HG02571 (cell line): ENCODE results near the gene MED31.
"Not testable (repeated sequence)": the region's sequence is repeated elsewhere in the genome, so short reads cannot be mapped to it uniquely, and the experiment has no call there.

Experiments used
- ATAC-seq: cut with Tn5 transposase; IDR thresholded peaks from one replicate; pipeline ENCODE4 v1.9.1; 2021; ENCODE audit warnings: mild to moderate bottlenecking, moderate library complexity; ENCODE audit not compliant: unreplicated experiment

The MED31 gene

GRCh38 chr17:6632530-6632929, 18.9 kb downstream of the MED31 start:
- no peak for ATAC-seq

- no peak for ATAC-seq
Measured at GRCh38 chr17:6630390-6630789, 21.0 kb downstream of the MED31 start.

- ATAC-seq: no peak
Measured at GRCh38 chr17:6627019-6627418, 24.4 kb downstream of the MED31 start.

- no peak for ATAC-seq
Measured at GRCh38 chr17:6626616-6627015, 24.8 kb downstream of the MED31 start.

- no peak for ATAC-seq
Measured at GRCh38 chr17:6623941-6624340, 27.5 kb downstream of the MED31 start.

- no peak for ATAC-seq
Measured at GRCh38 chr17:6611231-6611630, 40.2 kb downstream of the MED31 start.

- ATAC-seq: no peak
Measured at GRCh38 chr17:6610011-6610410, 41.4 kb downstream of the MED31 start.

- no peak for ATAC-seq
Measured at GRCh38 chr17:6608321-6608720, 43.1 kb downstream of the MED31 start.

GRCh38 chr17:6605142-6605541, 46.3 kb downstream of the MED31 start:
- ATAC-seq: no peak

GRCh38 chr17:6603744-6604325, 47.6 kb downstream of the MED31 start:
- no peak for ATAC-seq

GRCh38 chr17:6602141-6602540, 49.3 kb downstream of the MED31 start:
- no peak for ATAC-seq

GRCh38 chr17:6599364-6599763, 52.0 kb downstream of the MED31 start:
- no peak for ATAC-seq

- no peak for ATAC-seq
Measured at GRCh38 chr17:6597727-6598126, 53.7 kb downstream of the MED31 start.

- no peak for ATAC-seq
Measured at GRCh38 chr17:6596941-6597340, 54.5 kb downstream of the MED31 start.

GRCh38 chr17:6596511-6596910, 54.9 kb downstream of the MED31 start:
- ATAC-seq: no peak

- ATAC-seq: no peak
Measured at GRCh38 chr17:6596081-6596480, 55.3 kb downstream of the MED31 start.

GRCh38 chr17:6593371-6593770, 58.0 kb downstream of the MED31 start:
- not testable (repeated sequence) for ATAC-seq
